GM04503 (cell line): Measurements from ENCODE around the gene HOTAIR.

ENCODE experiments used
- DNase-seq: peaks from one replicate; pipeline ENCODE4 v3.0.0-alpha.2; 2012; ENCODE audit warnings: low read depth

The HOTAIR gene

GRCh38 chr12:53927220-53928029 lies 47.3 kb downstream of the HOTAIR start:
- DNase-seq: no peak

GRCh38 chr12:53924521-53925405 lies 50.0 kb downstream of the HOTAIR start:
- DNase-seq: no peak

GRCh38 chr12:53916788-53917655 lies 57.7 kb downstream of the HOTAIR start:
- no peak for DNase-seq
